T-helper 2 cell (primary cell): ENCODE data around the gene EPHB2.
"Not testable (repeated sequence)": the region's sequence is repeated elsewhere in the genome, so short reads cannot be mapped to it uniquely, and the experiment has no call there.

Experiments
- DNase-seq, 5 experiments: peaks; one replicate each; pipeline versions ENCODE4 v3.0.0 to v3.0.0-alpha.2; 2012 to 2022
- total RNA-seq, 2 donors: gene quantifications; one replicate each; lab custom pipeline; 2026; lab: John Stamatoyannopoulos, UW

Gene EPHB2
- 0 to 1.0 reads per million in 2 donors for total RNA-seq

- DNase-seq: peak in 1 of 5 experiments; percentile 15
Observed at GRCh38 chr1:22710701-22711049, at the start of gene EPHB2. Gene EPHB2, plus strand, starts transcription at chr1:22710839. Its CDS starts 144 bp downstream, at chr1:22710983.

- DNase-seq: no peak
Observed at GRCh38 chr1:22661880-22662279, 48.8 kb upstream of the EPHB2 start.

- DNase-seq: peak in 1 of 5 experiments; percentile 7
Observed at GRCh38 chr1:22662318-22662717, 48.3 kb upstream of the EPHB2 start.

GRCh38 chr1:22662986-22663408, 47.6 kb upstream of the EPHB2 start:
- DNase-seq: no peak

GRCh38 chr1:22665752-22666151, 44.9 kb upstream of the EPHB2 start:
- no peak for DNase-seq

- no peak for DNase-seq
Observed at GRCh38 chr1:22666412-22666811, 44.2 kb upstream of the EPHB2 start.

GRCh38 chr1:22668840-22669239, 41.8 kb upstream of the EPHB2 start:
- not testable (repeated sequence) for DNase-seq

GRCh38 chr1:22670352-22670975, 40.2 kb upstream of the EPHB2 start:
- DNase-seq: no peak

- no peak for DNase-seq
Observed at GRCh38 chr1:22671999-22672398, 38.6 kb upstream of the EPHB2 start.

GRCh38 chr1:22673486-22674409, 36.9 kb upstream of the EPHB2 start:
- peak in 1 of 5 experiments; percentile 17 for DNase-seq

- DNase-seq: no peak
Observed at GRCh38 chr1:22674410-22674749, 36.3 kb upstream of the EPHB2 start.

GRCh38 chr1:22676151-22676550, 34.5 kb upstream of the EPHB2 start:
- DNase-seq: not testable (repeated sequence)

GRCh38 chr1:22676916-22677583, 33.6 kb upstream of the EPHB2 start:
- DNase-seq: no peak

GRCh38 chr1:22677931-22678896, 32.4 kb upstream of the EPHB2 start:
- DNase-seq: no peak

- DNase-seq: no peak
Observed at GRCh38 chr1:22680726-22681125, 29.9 kb upstream of the EPHB2 start.

GRCh38 chr1:22681556-22682276, 28.9 kb upstream of the EPHB2 start:
- DNase-seq: no peak

- DNase-seq: no peak
Observed at GRCh38 chr1:22683547-22683946, 27.1 kb upstream of the EPHB2 start.

- no peak for DNase-seq
Observed at GRCh38 chr1:22685591-22686059, 25.0 kb upstream of the EPHB2 start.

- DNase-seq: no peak
Observed at GRCh38 chr1:22687191-22687590, 23.4 kb upstream of the EPHB2 start.

GRCh38 chr1:22688466-22688865, 22.2 kb upstream of the EPHB2 start:
- DNase-seq: no peak

- no peak for DNase-seq
Observed at GRCh38 chr1:22689505-22689904, 21.1 kb upstream of the EPHB2 start.
